ENCODE measurements around the gene PZP.

DNA sequence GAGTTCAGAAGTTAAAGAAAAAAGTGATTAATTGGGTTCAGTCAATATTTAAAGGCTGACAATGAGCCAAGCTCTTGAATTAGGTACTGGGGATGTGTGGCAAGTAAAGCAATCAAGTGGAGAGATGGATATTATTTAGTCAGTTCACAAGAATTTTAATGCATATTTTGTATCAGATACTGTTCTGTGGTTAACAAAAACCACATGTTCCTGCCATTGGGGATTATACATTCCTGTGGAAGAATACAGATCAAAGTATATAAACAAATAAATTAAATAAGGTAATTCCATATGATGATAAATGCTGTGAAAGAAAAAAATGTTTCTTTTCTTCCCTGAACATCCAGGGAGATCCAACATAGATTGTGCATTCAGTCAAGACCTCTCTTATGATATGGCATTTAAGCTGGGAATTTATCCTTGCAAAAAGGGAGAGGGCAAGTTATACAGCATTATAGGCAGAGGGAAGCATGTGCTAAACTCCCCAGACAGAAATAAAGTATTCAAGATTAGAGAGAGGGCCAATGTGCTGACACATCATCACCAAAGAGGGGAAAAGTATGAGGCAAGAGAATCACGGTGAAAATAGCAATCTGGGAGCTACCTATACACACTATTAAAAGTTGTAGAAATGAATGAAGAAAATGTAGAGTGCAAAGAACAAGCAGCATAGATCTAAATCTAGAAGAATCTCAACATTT lies 74.8 kb downstream of the PZP start:
- TF ChIP-seq, protein P1, sequence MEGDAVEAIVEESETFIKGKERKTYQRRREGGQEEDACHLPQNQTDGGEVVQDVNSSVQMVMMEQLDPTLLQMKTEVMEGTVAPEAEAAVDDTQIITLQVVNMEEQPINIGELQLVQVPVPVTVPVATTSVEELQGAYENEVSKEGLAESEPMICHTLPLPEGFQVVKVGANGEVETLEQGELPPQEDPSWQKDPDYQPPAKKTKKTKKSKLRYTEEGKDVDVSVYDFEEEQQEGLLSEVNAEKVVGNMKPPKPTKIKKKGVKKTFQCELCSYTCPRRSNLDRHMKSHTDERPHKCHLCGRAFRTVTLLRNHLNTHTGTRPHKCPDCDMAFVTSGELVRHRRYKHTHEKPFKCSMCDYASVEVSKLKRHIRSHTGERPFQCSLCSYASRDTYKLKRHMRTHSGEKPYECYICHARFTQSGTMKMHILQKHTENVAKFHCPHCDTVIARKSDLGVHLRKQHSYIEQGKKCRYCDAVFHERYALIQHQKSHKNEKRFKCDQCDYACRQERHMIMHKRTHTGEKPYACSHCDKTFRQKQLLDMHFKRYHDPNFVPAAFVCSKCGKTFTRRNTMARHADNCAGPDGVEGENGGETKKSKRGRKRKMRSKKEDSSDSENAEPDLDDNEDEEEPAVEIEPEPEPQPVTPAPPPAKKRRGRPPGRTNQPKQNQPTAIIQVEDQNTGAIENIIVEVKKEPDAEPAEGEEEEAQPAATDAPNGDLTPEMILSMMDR (IDR thresholded peaks at IDR 0.05), result no peak
- TF ChIP-seq POLR2A (IDR thresholded peaks at IDR 0.05), result no peak

Data from stomach (tissue), 4 donors.